ENCODE results near the gene IGFL1. TPM values are rescaled to one million over a fixed set of nuclear protein-coding genes. Genes with fewer than 3 reads are reported as not detected.

Gene IGFL1
- total and polyA plus RNA-seq, 2 of the 4 experiments (the other 2 are of a cell fraction), result not detected

GRCh38 chr19:46210669-46211068, 18.9 kb upstream of the IGFL1 start:
- no peak for ATAC-seq (ENCODE audit: low read depth)
- Histone ChIP-seq H3K56ac (ENCODE audit: extremely low read depth, insufficient read depth, low read length) (no peak overlapping the region), H2AK9ac (replicated peaks; ENCODE audit: low read depth, low read length, poor library complexity) (no peak overlapping the region), H4K91ac (ENCODE audit: insufficient read depth, low read depth, low read length) (no peak overlapping the region), H3K36me3 (ENCODE audit: control insufficient read depth, insufficient read depth, low read length) (no peaks in the 10 kb centered on the region), H3K4me1 (ENCODE audit: control insufficient read depth, insufficient read depth, low read length) (no peaks in the 10 kb centered on the region), H4K20me1 (ENCODE audit: insufficient read depth, low read length) (no peaks in the 10 kb centered on the region), H2AK5ac (ENCODE audit: low read depth, low read length) (no peak overlapping the region), H3K9me3 (ENCODE audit: control insufficient read depth, insufficient read depth, low read length) (no peaks in the 10 kb centered on the region), H3K23ac (ENCODE audit: low read depth, low read length) (no peak overlapping the region), H3K18ac (ENCODE audit: low read depth, low read length) (no peak overlapping the region), H2BK15ac (ENCODE audit: low read depth, low read length) (no peak overlapping the region), H3K9ac (ENCODE audit: low read depth, low read length) (no peak overlapping the region), H4K5ac (ENCODE audit: low read depth, low read length) (no peak overlapping the region), H3K4me3 (ENCODE audit: insufficient read depth, low read depth, low read length) (no peak overlapping the region), H3K27me3 (ENCODE audit: control insufficient read depth, insufficient read depth, low read length) (peaks cover 47% of the 10 kb centered on the region), H3K4ac (ENCODE audit: low read depth, low read length) (no peak overlapping the region), H3K79me1 (ENCODE audit: low read depth in 1 of 2, low read length in 2 of 2) (no peaks in the 10 kb centered on the region), H3K14ac (replicated peaks; ENCODE audit: low read depth, low read length) (no peak overlapping the region), H2BK20ac (ENCODE audit: low read depth, low read length) (no peak overlapping the region), H4K8ac (ENCODE audit: low read depth in 2 of 2, low read length in 2 of 2) (no peak overlapping the region), H2BK5ac (ENCODE audit: low read depth, low read length, poor library complexity, severe bottlenecking) (no peak overlapping the region), H3K9me1 (ENCODE audit: insufficient read depth, low read length) (no peaks in the 10 kb centered on the region), H3K27ac (ENCODE audit: insufficient read depth, low read length) (no peak overlapping the region), H2BK120ac (ENCODE audit: low read depth, low read length) (no peak overlapping the region), H3K4me2 (ENCODE audit: low read depth, low read length) (no peak overlapping the region), H2AFZ (replicated peaks; ENCODE audit: low read length, poor library complexity) (no peak overlapping the region)
- BruUV-seq (replicated peaks), result no TSS peak
- no peak for DNase-seq
- TF ChIP-seq RCOR1 (IDR thresholded peaks at IDR 0.05; ENCODE audit: insufficient replicate concordance, low read length) (no peak), SMC3 (IDR thresholded peaks at IDR 0.05; ENCODE audit: low read depth, low read length) (no peak), FOS (IDR thresholded peaks at IDR 0.05; ENCODE audit: low read depth, low read length) (no peak), MXI1 (IDR thresholded peaks at IDR 0.05; ENCODE audit: borderline replicate concordance, low read depth, low read length) (no peak), CEBPB (IDR thresholded peaks at IDR 0.05; ENCODE audit: low read depth, low read length) (no peak), CHD1 (IDR thresholded peaks at IDR 0.05; ENCODE audit: low read depth, low read length) (no peak), RFX5 (IDR thresholded peaks at IDR 0.05; ENCODE audit: low read depth, low read length) (no peak), POLR2A (IDR thresholded peaks at IDR 0.05; ENCODE audit: low read depth, low read length) (no peak), NFE2L2 (IDR thresholded peaks at IDR 0.05; ENCODE audit: low read depth, low read length) (no peak), BHLHE40 (IDR thresholded peaks at IDR 0.05; ENCODE audit: low read depth, low read length) (no peak)
- intact Hi-C loops (cut with micrococcal nuclease), result no loop called here
- no CpG with 5 or more reads among the region's 1 CpG for WGBS, 2 experiments (ENCODE audit: extremely low coverage in 2 of 2, insufficient read length in 1 of 2)
- ChIA-PET CTCF (no interaction called here), POLR2A (ENCODE audit: unreplicated experiment) (no interaction called here)
- in situ Hi-C loops (cut with MboI; ENCODE audit: low sequenced_read_pairs), result no loop called here
- dilution Hi-C loops (cut with HindIII; ENCODE audit: low sequenced_read_pairs, unreplicated experiment), result no loop called here
